Loucy (cell line): ENCODE data around the gene PHKB.

Source experiments
- H2AFZ ChIP-seq: fragments of 200-600 bp; sonication (generic); 2 replicates; pipeline ENCODE4 v1.6.0; 2016; ENCODE audit warnings: antibody characterized with exemption, mild to moderate bottlenecking, low read length, moderate library complexity
- H3F3A ChIP-seq: fragments of 200-600 bp; 2 replicates; pipeline ENCODE4 v1.6.0; 2016; ENCODE audit warnings: antibody characterized with exemption, low read depth, mild to moderate bottlenecking
- H3K27me3 ChIP-seq: fragments of 200-600 bp; sonication (generic); 2 replicates; pipeline ENCODE4 v1.6.1; 2014; ENCODE audit warnings: low read length, mild to moderate bottlenecking; ENCODE audit not compliant: insufficient read depth, poor library complexity, severe bottlenecking
- H3K36me3 ChIP-seq: fragments of 200-600 bp; sonication (generic); 2 replicates; pipeline ENCODE4 v1.6.1; 2016; ENCODE audit warnings: low read length; ENCODE audit not compliant: insufficient read depth
- H3K4me1 ChIP-seq: fragments of 200-600 bp; sonication (generic); 2 replicates; pipeline ENCODE4 v1.5.1; 2014; ENCODE audit warnings: low read length, mild to moderate bottlenecking; ENCODE audit not compliant: insufficient read depth, poor library complexity, severe bottlenecking
- H3K4me2 ChIP-seq: fragments of 200-600 bp; sonication (generic); 2 replicates; pipeline ENCODE4 v1.6.0; 2014; ENCODE audit warnings: antibody characterized with exemption, low read length, low read depth, mild to moderate bottlenecking; ENCODE audit not compliant: poor library complexity, severe bottlenecking
- H3K4me3 ChIP-seq: fragments of 200-600 bp; sonication (generic); 2 replicates; pipeline ENCODE4 v1.5.1; 2014; ENCODE audit warnings: low read length, mild to moderate bottlenecking, mixed read lengths; ENCODE audit not compliant: poor library complexity, severe bottlenecking
- H3K79me2 ChIP-seq: fragments of 200-600 bp; sonication (generic); 2 replicates; pipeline ENCODE4 v1.6.1; 2014; ENCODE audit warnings: low read length; ENCODE audit not compliant: insufficient read depth
- H3K9ac ChIP-seq: fragments of 200-600 bp; sonication (generic); 2 replicates; pipeline ENCODE4 v1.6.0; 2014; ENCODE audit warnings: mild to moderate bottlenecking, low read depth, low read length, moderate library complexity; ENCODE audit not compliant: poor library complexity, severe bottlenecking
- H3K9me2 ChIP-seq: fragments of 200-600 bp; sonication (generic); replicated peaks from 2 replicates; pipeline ENCODE4 v1.6.1; 2016; ENCODE audit warnings: low read depth, low read length, mixed read lengths
- H3K9me3 ChIP-seq: fragments of 200-600 bp; sonication (generic); 2 replicates; pipeline ENCODE4 v1.6.1; 2014; ENCODE audit warnings: mild to moderate bottlenecking, antibody characterized with exemption, low read length, low read depth; ENCODE audit not compliant: insufficient read depth
- H4K20me1 ChIP-seq: fragments of 200-600 bp; sonication (generic); 2 replicates; pipeline ENCODE4 v1.6.0; 2014; ENCODE audit warnings: antibody characterized with exemption, low read length, mild to moderate bottlenecking; ENCODE audit not compliant: insufficient read depth, poor library complexity, severe bottlenecking
- EZH2phosphoT487 ChIP-seq: fragments of 200-600 bp; IDR thresholded peaks from 2 replicates; pipeline ENCODE4 v1.6.1; 2018; ENCODE audit warnings: antibody characterized with exemption, mild to moderate bottlenecking, moderate library complexity, borderline replicate concordance
- TF ChIP-seq, protein P1 (sequence below): fragments of 200-600 bp; sonication (generic); conservative IDR thresholded peaks from 2 replicates; pipeline ENCODE4 v1.5.1; 2014; ENCODE audit warnings: mild to moderate bottlenecking, antibody characterized with exemption, low read length

Gene PHKB

DNA sequence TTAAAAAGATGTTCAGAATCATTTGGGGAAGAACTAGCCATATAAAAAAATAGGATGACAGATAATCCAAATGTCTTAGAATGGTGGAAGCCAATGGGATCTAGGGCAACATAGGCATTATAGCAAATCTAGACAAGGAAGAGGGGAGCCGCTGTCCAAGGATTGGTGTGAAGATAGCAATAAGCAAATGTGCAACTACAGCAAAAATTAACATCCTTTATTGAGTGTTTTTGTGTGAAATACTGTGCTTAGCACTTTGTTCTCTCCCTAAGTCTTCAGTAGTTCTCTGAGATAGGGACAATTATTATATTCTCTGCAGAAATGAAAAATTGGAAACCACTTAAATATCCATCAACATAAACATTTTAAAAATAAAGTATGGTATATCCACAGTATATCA lies 177.0 kb downstream of the PHKB start:
- H3K4me3 ChIP-seq: no peak overlapping the region
- H3K4me1 ChIP-seq: no peaks in the 10 kb centered on the region
- no peaks in the 10 kb centered on the region for H3F3A ChIP-seq
- H3K9me2 ChIP-seq: no peaks in the 10 kb centered on the region
- H3K4me2 ChIP-seq: no peak overlapping the region
- H3K9ac ChIP-seq: no peak overlapping the region
- no peaks in the 10 kb centered on the region for H3K27me3 ChIP-seq
- no peaks in the 10 kb centered on the region for H4K20me1 ChIP-seq
- H2AFZ ChIP-seq: no peak overlapping the region
- no peaks in the 10 kb centered on the region for H3K79me2 ChIP-seq
- no peaks in the 10 kb centered on the region for H3K9me3 ChIP-seq
- peaks cover 22% of the 10 kb centered on the region; the same call in 1 of the 2 replicates for H3K36me3 ChIP-seq
- no peak for TF ChIP-seq EZH2phosphoT487

DNA sequence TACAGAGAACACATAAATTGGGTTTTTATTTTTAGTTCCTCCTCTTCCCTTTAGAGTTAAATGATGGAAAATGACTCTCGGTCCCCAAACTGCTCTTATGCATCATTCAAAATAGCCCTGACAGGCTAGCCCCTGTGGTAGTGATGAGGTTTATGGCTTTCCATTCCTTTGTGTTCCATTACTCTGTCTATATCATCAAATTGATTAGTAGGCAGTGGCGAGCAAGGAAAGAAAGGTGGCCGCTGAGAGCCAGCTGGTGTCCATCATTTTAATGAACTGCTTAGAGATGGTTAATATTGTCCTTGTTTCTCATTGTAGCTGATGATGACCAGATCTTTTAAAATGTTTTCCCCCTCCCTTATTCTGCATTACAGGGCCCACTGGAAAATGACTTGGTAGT lies 179.5 kb downstream of the PHKB start:
- Histone ChIP-seq H3K36me3 (peaks cover 12% of the 10 kb centered on the region; the same call in 1 of the 2 replicates), H3F3A (no peaks in the 10 kb centered on the region), H3K9me2 (no peaks in the 10 kb centered on the region), H4K20me1 (no peaks in the 10 kb centered on the region), H3K9me3 (no peaks in the 10 kb centered on the region), H3K27me3 (no peaks in the 10 kb centered on the region), H3K79me2 (no peaks in the 10 kb centered on the region), H3K4me2 (no peak overlapping the region), H3K4me3 (no peak overlapping the region), H3K9ac (no peak overlapping the region), H3K4me1 (peaks cover 11% of the 10 kb centered on the region), H2AFZ (no peak overlapping the region)
- TF ChIP-seq, protein P1, sequence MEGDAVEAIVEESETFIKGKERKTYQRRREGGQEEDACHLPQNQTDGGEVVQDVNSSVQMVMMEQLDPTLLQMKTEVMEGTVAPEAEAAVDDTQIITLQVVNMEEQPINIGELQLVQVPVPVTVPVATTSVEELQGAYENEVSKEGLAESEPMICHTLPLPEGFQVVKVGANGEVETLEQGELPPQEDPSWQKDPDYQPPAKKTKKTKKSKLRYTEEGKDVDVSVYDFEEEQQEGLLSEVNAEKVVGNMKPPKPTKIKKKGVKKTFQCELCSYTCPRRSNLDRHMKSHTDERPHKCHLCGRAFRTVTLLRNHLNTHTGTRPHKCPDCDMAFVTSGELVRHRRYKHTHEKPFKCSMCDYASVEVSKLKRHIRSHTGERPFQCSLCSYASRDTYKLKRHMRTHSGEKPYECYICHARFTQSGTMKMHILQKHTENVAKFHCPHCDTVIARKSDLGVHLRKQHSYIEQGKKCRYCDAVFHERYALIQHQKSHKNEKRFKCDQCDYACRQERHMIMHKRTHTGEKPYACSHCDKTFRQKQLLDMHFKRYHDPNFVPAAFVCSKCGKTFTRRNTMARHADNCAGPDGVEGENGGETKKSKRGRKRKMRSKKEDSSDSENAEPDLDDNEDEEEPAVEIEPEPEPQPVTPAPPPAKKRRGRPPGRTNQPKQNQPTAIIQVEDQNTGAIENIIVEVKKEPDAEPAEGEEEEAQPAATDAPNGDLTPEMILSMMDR: no peak
- no peak for TF ChIP-seq EZH2phosphoT487

DNA sequence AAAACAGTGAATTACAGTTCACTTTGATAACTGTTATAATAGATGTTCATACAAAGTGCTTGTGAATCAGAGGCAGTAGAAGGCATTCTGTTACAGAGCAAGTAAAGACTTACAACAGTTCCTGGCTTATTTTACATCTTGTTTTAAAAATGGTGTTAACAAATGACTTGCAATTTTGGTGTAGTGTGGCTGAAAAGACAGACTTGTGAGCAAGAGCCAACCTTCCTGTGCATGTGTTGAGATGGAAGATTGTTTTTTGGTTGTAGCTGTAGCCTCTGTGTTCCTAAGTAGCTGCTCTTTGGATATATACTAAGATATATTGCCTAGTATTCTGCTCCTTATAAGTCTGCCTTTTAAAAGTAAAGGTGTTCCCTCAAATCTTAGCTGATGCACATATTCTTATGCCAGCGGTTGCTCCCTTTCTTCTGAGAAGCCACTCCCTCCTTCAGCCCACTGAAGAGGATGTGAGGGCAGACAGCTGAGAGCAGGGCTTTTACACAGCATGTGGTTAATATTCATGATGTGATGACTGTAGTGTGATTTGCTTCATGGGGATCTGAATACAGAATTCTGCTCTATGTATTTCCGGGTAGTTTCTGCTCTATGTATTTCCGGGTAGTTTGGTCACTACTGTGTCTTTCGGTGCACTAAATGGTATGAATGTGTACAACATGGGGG lies 182.3 kb downstream of the PHKB start:
- Histone ChIP-seq H3K4me3 (no peak overlapping the region), H3K27me3 (no peaks in the 10 kb centered on the region), H3F3A (no peaks in the 10 kb centered on the region), H3K4me2 (no peak overlapping the region), H3K4me1 (peaks cover 11% of the 10 kb centered on the region), H4K20me1 (peaks cover 3% of the 10 kb centered on the region), H3K79me2 (no peaks in the 10 kb centered on the region), H3K36me3 (peaks cover 12% of the 10 kb centered on the region; the same call in 1 of the 2 replicates), H2AFZ (no peak overlapping the region), H3K9me3 (no peaks in the 10 kb centered on the region), H3K9ac (no peak overlapping the region), H3K9me2 (no peaks in the 10 kb centered on the region)
- TF ChIP-seq, protein P1: no peak
- TF ChIP-seq EZH2phosphoT487: no peak

DNA sequence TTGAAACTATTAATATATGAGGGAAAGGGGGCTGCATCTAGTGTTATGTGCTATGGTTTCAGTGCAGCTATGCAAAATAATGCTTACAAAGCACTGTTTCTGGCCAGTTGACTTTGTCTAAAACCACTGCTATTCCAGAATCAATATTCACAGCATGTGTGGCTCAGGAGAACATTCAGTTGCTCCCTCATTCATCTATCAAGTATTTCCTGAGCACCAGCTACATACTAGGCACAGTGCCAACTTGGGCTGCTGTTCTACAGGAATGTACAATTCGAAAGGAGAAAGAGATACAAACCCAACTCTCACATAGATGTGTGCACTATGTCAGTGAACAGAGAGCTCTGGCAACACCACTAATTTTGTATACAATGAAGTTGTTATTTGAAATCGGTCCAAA lies 183.0 kb downstream of the PHKB start:
- H3K9me3 ChIP-seq: no peaks in the 10 kb centered on the region
- no peaks in the 10 kb centered on the region for H3K27me3 ChIP-seq
- H2AFZ ChIP-seq: no peak overlapping the region
- no peak overlapping the region for H3K4me3 ChIP-seq
- H3K36me3 ChIP-seq: peaks cover 16% of the 10 kb centered on the region; the same call in 1 of the 2 replicates
- peaks cover 3% of the 10 kb centered on the region for H4K20me1 ChIP-seq
- H3K4me1 ChIP-seq: peaks cover 11% of the 10 kb centered on the region
- no peaks in the 10 kb centered on the region for H3F3A ChIP-seq
- no peak overlapping the region for H3K9ac ChIP-seq
- no peak for TF ChIP-seq EZH2phosphoT487
- TF ChIP-seq, protein P1: no peak
- no peaks in the 10 kb centered on the region for H3K79me2 ChIP-seq
- H3K9me2 ChIP-seq: no peaks in the 10 kb centered on the region
- no peak overlapping the region for H3K4me2 ChIP-seq
